Panc1 (cell line): ENCODE measurements around the gene CYSRT1. TPM values are rescaled to one million over a fixed set of nuclear protein-coding genes. Genes with fewer than 3 reads are reported as not detected.
A peak's percentile ranks its signal among the peaks of the same experiment; 100 is the strongest.

Experiments
- ATAC-seq: fragments of 200-7000 bp; cut with Tn5 transposase; 2 replicates; pipeline ENCODE4 v1.9.1; 2020; ENCODE audit warnings: mild to moderate bottlenecking, moderate library complexity
- BruUV-seq: library from RNA; stranded (reverse); fragments of 400-500 nt; replicated peaks from 2 replicates; lab custom pipeline; 2021; lab: Mats Ljungman, UMichigan
- CTCF ChIA-PET: fragments of 300-600 bp; sonication (Branson Sonifier 250); formaldehyde crosslinking; loops from one replicate; lab custom pipeline; 2022; ENCODE audit warnings: antibody characterized with exemption; lab: Charles Lee
- POLR2A ChIA-PET: fragments of 300-600 bp; sonication (Branson Sonifier 250); formaldehyde crosslinking; loops from one replicate; lab custom pipeline; 2022; ENCODE audit warnings: antibody characterized with exemption; lab: Charles Lee
- DNase-seq: peaks from one replicate; pipeline ENCODE4 v3.0.0-alpha.2; 2010; ENCODE audit warnings: low read depth, low spot score
- H3K27ac ChIP-seq: 2 replicates; pipeline ENCODE4 v1.5.1; 2011; ENCODE audit warnings: mild to moderate bottlenecking, low read length, inconsistent platforms
- H3K27me3 ChIP-seq: fragments of 200-500 bp; sonication (Bioruptor generic); 2 replicates; pipeline ENCODE4 v1.6.0; 2014; ENCODE audit warnings: low read length, inconsistent platforms; ENCODE audit not compliant: control insufficient read depth, insufficient read depth
- H3K36me3 ChIP-seq: fragments of 200-500 bp; sonication (Bioruptor generic); 2 replicates; pipeline ENCODE4 v1.5.1; 2014; ENCODE audit warnings: inconsistent platforms, mild to moderate bottlenecking, low read length, moderate library complexity; ENCODE audit not compliant: control insufficient read depth, insufficient read depth
- H3K4me1 ChIP-seq: 2 replicates; pipeline ENCODE4 v1.5.1; 2011; ENCODE audit warnings: inconsistent platforms, mild to moderate bottlenecking, low read length, moderate library complexity; ENCODE audit not compliant: control insufficient read depth, insufficient read depth
- H3K4me3 ChIP-seq, 2 experiments: 2 replicates each; pipeline ENCODE4 v1.5.1; 2011 to 2012; ENCODE audit warnings: low read depth in 2 of 2, low read length in 2 of 2, mild to moderate bottlenecking in 2 of 2, inconsistent platforms in 1 of 2, moderate library complexity in 1 of 2
- H3K9me3 ChIP-seq: fragments of 200-500 bp; sonication (Bioruptor generic); 2 replicates; pipeline ENCODE4 v1.5.1; 2014; ENCODE audit warnings: low read depth, mild to moderate bottlenecking, inconsistent platforms, low read length, moderate library complexity; ENCODE audit not compliant: control insufficient read depth, insufficient read depth
- POLR2AphosphoS5 ChIP-seq: IDR thresholded peaks from 2 replicates; pipeline ENCODE4 v1.6.1; 2012; ENCODE audit warnings: mild to moderate bottlenecking, low read depth, low read length, moderate library complexity
- SIN3A ChIP-seq: IDR thresholded peaks from 2 replicates; pipeline ENCODE4 v1.6.1; 2012; ENCODE audit warnings: low read depth, mild to moderate bottlenecking, low read length, moderate library complexity, borderline replicate concordance; ENCODE audit not compliant: insufficient read depth
- TCF7L2 ChIP-seq: IDR thresholded peaks from 2 replicates; pipeline ENCODE4 v1.6.1; 2011; ENCODE audit warnings: mild to moderate bottlenecking, low read depth, low read length, inconsistent platforms
- in situ Hi-C: cut with HindIII; loops from 2 replicates; pipeline ENCODE4 v1.10.0; 2016; ENCODE audit warnings: low sequenced_read_pairs, low pct_unique_long_range_greater_than_20kb
- intact Hi-C: fragments of 100-400 bp; cut with micrococcal nuclease; formaldehyde crosslinking; loops from one replicate; pipeline ENCODE4 v1.10.0; 2022; ENCODE audit not compliant: unreplicated experiment
- total RNA-seq: library from RNA; stranded (reverse); gene quantifications from one replicate; pipeline ENCODE4 v1.2.1, GENCODE V29; 2021; ENCODE audit not compliant: unreplicated experiment
- TF ChIP-seq, protein P1 (sequence below): fragments of 450-650 bp; IDR thresholded peaks from 2 replicates; pipeline ENCODE4 v1.5.1; 2017; ENCODE audit warnings: mild to moderate bottlenecking
- TF ChIP-seq, protein P2 (sequence below), 2 experiments: IDR thresholded peaks; 2 replicates each; pipeline ENCODE4 v1.6.1; 2011 to 2012; ENCODE audit warnings: low read depth in 2 of 2, control low read depth in 1 of 2, low read length in 1 of 2, mild to moderate bottlenecking in 1 of 2, moderate library complexity in 1 of 2; ENCODE audit not compliant: insufficient read depth in 1 of 2

Gene CYSRT1
- total RNA-seq, 1 experiment from 2014 or later = 0.67 TPM

DNA sequence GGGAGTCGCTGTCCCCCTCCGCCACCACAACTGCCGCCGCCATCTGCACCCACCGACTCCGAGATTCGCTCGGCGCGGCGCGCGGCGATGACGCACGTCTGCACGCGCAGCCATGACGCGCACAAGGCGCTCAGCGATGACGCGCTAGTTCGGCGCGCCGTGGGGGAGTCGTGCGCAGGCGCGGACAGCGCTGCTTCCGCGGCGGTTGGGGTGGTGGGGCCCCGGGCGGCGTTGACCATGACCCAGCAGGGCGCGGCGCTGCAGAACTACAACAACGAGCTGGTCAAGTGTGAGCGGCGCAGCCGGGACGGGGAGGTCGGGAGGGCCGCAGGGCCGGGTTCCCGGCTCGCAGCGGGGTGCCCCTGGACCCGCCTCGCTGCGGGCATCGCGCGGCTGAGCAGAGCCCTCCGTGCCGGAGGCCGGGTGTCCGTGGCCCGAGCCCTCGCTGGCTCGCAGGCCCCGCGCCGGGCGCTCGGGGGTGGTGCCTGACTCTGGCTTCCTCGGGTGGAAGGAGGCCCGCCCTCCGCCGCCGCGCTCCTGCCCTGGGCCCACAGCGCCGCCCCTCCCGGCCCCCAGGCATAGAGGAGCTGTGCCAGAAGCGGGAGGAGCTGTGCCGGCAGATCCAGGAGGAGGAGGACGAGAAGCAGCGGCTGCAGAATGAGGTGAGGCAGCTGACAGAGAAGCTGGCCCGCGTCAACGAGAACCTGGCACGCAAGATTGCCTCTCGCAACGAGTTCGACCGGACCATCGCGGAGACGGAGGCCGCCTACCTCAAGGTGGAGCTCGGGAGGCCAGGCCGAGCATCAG is 36.3 kb upstream of the CYSRT1 start, which contains the start of the genes ANAPC2 and SSNA1:
TSS of gene ANAPC2 (minus strand) at position 71 of the 807 bp plus-strand sequence. CDS start at position 43, 28 bp downstream.
TSS of gene SSNA1 (plus strand) at position 187 of the 807 bp plus-strand sequence. CDS start at position 238, 51 bp downstream.
- peak; percentile 88 for ATAC-seq
- POLR2A ChIA-PET = interaction anchor here (0.6 kb wide), 1 partner anchor 13 kb away, joined by 3 read pairs; no protein-coding TSS in a partner anchor
- peak within 1 kb of the TSS; percentile 88 to 89 for H3K4me3 ChIP-seq
- TSS peak; percentile 98 for BruUV-seq
- peak within 1 kb of the TSS; percentile 74 for H3K27ac ChIP-seq
- intact Hi-C loops = no loop called here
- H3K27me3 ChIP-seq = no peaks in the 10 kb centered on the region
- TF ChIP-seq TCF7L2 (no peak), SIN3A (peak; percentile 84; the same call in 1 of the 2 replicates), POLR2AphosphoS5 (peak; percentile 89)
- TF ChIP-seq, protein P1, sequence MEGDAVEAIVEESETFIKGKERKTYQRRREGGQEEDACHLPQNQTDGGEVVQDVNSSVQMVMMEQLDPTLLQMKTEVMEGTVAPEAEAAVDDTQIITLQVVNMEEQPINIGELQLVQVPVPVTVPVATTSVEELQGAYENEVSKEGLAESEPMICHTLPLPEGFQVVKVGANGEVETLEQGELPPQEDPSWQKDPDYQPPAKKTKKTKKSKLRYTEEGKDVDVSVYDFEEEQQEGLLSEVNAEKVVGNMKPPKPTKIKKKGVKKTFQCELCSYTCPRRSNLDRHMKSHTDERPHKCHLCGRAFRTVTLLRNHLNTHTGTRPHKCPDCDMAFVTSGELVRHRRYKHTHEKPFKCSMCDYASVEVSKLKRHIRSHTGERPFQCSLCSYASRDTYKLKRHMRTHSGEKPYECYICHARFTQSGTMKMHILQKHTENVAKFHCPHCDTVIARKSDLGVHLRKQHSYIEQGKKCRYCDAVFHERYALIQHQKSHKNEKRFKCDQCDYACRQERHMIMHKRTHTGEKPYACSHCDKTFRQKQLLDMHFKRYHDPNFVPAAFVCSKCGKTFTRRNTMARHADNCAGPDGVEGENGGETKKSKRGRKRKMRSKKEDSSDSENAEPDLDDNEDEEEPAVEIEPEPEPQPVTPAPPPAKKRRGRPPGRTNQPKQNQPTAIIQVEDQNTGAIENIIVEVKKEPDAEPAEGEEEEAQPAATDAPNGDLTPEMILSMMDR = peak; percentile 60; the same call in 1 of the 2 replicates
- TF ChIP-seq, protein P2, sequence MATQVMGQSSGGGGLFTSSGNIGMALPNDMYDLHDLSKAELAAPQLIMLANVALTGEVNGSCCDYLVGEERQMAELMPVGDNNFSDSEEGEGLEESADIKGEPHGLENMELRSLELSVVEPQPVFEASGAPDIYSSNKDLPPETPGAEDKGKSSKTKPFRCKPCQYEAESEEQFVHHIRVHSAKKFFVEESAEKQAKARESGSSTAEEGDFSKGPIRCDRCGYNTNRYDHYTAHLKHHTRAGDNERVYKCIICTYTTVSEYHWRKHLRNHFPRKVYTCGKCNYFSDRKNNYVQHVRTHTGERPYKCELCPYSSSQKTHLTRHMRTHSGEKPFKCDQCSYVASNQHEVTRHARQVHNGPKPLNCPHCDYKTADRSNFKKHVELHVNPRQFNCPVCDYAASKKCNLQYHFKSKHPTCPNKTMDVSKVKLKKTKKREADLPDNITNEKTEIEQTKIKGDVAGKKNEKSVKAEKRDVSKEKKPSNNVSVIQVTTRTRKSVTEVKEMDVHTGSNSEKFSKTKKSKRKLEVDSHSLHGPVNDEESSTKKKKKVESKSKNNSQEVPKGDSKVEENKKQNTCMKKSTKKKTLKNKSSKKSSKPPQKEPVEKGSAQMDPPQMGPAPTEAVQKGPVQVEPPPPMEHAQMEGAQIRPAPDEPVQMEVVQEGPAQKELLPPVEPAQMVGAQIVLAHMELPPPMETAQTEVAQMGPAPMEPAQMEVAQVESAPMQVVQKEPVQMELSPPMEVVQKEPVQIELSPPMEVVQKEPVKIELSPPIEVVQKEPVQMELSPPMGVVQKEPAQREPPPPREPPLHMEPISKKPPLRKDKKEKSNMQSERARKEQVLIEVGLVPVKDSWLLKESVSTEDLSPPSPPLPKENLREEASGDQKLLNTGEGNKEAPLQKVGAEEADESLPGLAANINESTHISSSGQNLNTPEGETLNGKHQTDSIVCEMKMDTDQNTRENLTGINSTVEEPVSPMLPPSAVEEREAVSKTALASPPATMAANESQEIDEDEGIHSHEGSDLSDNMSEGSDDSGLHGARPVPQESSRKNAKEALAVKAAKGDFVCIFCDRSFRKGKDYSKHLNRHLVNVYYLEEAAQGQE (IDR thresholded peaks at IDR 0.05; ENCODE audit: insufficient read depth in 1 of 2, low read depth in 2 of 2, low read length in 1 of 2) = 0 out of 4 replicates have a peak, but pooled peaks of 1 of the 2 experiments have one; percentile 54
- in situ Hi-C loops = no loop called here
- H3K9me3 ChIP-seq = no peaks in the 10 kb centered on the region
- CTCF ChIA-PET = interaction anchor here (1.1 to 1.2 kb wide), 2 partner anchors 10 to 14 kb away, joined by 3 to 4 read pairs; no protein-coding TSS in a partner anchor
- H3K4me1 ChIP-seq = peaks cover 28% of the 10 kb centered on the region
- H3K36me3 ChIP-seq = no peaks in the 10 kb centered on the region; the same call in 1 of the 2 replicates
- peak; percentile 55 for DNase-seq

DNA sequence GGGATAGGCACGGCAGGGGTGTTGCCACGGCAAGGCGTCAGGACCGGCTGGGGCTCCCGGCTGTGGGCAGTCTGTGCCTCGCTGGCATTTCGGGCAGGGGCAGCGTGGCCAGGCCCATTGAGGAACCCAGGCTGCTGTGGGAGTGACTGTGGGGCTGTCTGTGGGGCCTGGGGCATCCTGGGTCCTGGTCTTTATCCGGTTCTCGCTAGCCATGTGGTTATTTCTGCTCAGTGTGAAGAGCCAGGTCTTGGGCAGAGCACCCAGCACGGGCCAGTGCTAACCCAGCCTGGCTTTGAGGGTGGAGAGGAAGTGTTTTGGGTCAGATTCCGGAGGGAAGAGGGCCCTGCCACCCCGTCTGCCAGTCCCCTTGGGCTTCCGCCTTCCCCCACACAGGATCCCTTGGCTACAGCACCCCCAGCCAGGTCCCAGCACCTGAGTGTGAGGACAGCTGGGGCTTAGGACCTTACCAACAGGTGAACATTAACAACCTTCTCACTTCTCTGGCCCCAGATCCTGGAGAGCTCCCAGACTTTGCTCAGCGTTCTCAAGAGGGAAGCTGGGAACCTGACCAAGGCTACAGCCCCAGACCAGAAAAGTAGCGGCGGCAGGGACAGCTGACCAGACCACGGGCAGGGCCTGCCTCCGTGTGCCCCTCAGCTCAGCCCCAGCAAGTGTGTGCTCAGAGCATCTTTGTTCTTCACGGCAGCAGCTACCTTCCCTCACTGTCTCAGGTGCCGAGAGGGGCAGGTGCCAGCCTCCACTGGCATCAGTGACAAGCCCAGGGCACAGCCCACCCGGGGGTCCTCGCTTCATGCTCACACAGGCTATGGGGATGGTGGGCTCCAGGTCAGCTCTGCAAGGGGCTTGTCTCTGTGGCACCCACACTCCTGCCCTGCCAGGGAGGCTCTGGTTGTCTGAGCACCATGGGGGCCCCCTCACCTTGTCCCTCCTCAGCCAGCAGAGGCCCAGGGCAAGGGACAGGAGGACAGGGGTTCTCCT is 35.4 kb upstream of the CYSRT1 start:
- peak overlapping the region; percentile 74 for H3K27ac ChIP-seq
- in situ Hi-C loops = no loop called here
- POLR2A ChIA-PET = interaction anchor here (0.6 kb wide), 1 partner anchor 12 kb away, joined by 3 read pairs; no protein-coding TSS in a partner anchor
- DNase-seq (no peak), ATAC-seq (no peak; the same call in 1 of the 2 replicates)
- H3K36me3 ChIP-seq = no peaks in the 10 kb centered on the region; the same call in 1 of the 2 replicates
- H3K9me3 ChIP-seq = no peaks in the 10 kb centered on the region
- TF ChIP-seq, protein P1 = peak; percentile 28; the same call in 1 of the 2 replicates
- no peak for TF ChIP-seq SIN3A
- CTCF ChIA-PET = interaction anchor here (1.1 to 1.2 kb wide), 2 partner anchors 9 to 13 kb away, joined by 3 to 4 read pairs; no protein-coding TSS in a partner anchor
- H3K4me3 ChIP-seq = peak overlapping the region; percentile 88 to 89
- no TSS peak for BruUV-seq
- H3K27me3 ChIP-seq = no peaks in the 10 kb centered on the region
- H3K4me1 ChIP-seq = peaks cover 31% of the 10 kb centered on the region
- intact Hi-C loops = no loop called here
